ENCODE data around the gene HTR1D. TPM values are rescaled to one million over a fixed set of nuclear protein-coding genes. Genes with fewer than 3 reads are reported as not detected.

HTR1D gene
- total RNA-seq: 0.49 and 0.69 TPM in 2 replicates

DNA sequence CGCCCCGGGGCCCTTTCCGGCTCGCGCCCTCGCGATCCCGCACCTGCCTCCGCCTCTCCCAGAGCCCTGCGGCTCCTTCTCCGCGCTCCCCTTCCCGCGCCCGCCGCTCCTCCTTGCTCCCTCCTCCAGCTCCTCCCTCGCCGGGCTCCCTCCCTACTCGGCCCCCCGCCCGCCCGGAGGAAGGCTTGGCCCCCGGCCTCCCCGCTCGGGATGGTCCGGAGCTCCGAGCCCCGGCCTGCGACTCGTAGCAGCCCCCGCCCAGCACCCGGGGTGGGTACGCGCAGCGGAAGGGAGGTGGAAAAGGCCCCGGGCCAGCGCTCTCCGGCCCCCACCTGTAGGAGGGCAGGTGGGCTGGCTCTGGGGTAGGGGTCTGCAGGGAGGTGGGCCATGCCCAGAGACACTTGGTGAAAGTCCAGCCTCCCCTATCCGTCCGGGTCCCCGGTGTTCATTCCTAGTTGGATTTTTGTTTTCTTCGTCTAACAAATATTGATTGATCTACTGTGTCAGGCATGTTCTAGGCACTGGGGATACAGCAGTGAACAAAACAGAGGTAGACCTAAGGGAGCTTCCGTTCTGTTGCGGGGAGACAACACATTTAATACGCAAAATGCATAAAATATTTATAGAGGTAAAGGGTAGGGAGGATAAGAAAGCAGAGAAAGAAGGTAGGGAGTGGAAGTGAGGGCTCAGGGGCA is at the start of gene HTR1D:
Gene HTR1D, minus strand, starts transcription at position 82 of the 695 bp plus-strand sequence. CDS start 23,283 bp downstream, outside the sequence.

GRCh38 chr1:23168445-23169194 is 48.7 kb downstream of the HTR1D start, which contains the start of gene LUZP1:
LUZP1 (minus strand) TSS chr1:23168856.

Other genes with a start within 250 kb of the HTR1D start
- not detected in 2 replicates for gene LACTBL1, start 244.6 kb downstream of the HTR1D start, total RNA-seq
- not detected in 2 replicates for gene TEX46, start 201.7 kb downstream of the HTR1D start, total RNA-seq
- gene KDM1A, start 198.0 kb downstream of the HTR1D start, total RNA-seq: 82.2 and 99.4 TPM in 2 replicates
- 29.6 and 62.1 TPM in 2 replicates for gene LUZP1, start 48.6 kb downstream of the HTR1D start, total RNA-seq
- gene HNRNPR, start 126.8 kb upstream of the HTR1D start, total RNA-seq: 71.6 and 120 TPM in 2 replicates
- 26.4 and 27.4 TPM in 2 replicates for gene ZNF436, start 152.3 kb upstream of the HTR1D start, total RNA-seq
- 0.63 and 1.8 TPM in 2 replicates for gene TCEA3, start 207.2 kb upstream of the HTR1D start, total RNA-seq

Measured in bladder microvascular endothelial cell (primary cell).